Activated T-helper 17 cell treated with anti-CD3 and anti-CD28 coated beads, Interleukin-2, amount 50 U/mL, for 72 hours (primary cell): ENCODE results near the gene ARHGEF5. TPM values are rescaled to one million over a fixed set of nuclear protein-coding genes. Genes with fewer than 3 reads are reported as not detected.
"Not testable (repeated sequence)": the region's sequence is repeated elsewhere in the genome, so short reads cannot be mapped to it uniquely, and the experiment has no call there.

Source experiments
- ATAC-seq: fragments of 150-1000 bp; cut with Tn5 transposase; replicated peaks from 2 replicates; pipeline ENCODE4 v1.10.0; 2021; ENCODE audit warnings: mild to moderate bottlenecking, moderate library complexity
- H3K27ac Mint-ChIP-seq: one replicate; pipeline ENCODE4 v1.8.0; 2022; ENCODE audit warnings: mixed read lengths
- H3K27me3 Mint-ChIP-seq: one replicate; pipeline ENCODE4 v1.8.0; 2022; ENCODE audit warnings: mixed read lengths
- H3K36me3 Mint-ChIP-seq: one replicate; pipeline ENCODE4 v1.8.0; 2022; ENCODE audit warnings: low read depth, mild to moderate bottlenecking, mixed read lengths
- H3K4me1 Mint-ChIP-seq: one replicate; pipeline ENCODE4 v1.8.0; 2022; ENCODE audit warnings: mixed read lengths
- H3K4me3 Mint-ChIP-seq: one replicate; pipeline ENCODE4 v1.8.0; 2022; ENCODE audit warnings: mild to moderate bottlenecking, mixed read lengths
- H3K9me3 Mint-ChIP-seq: one replicate; pipeline ENCODE4 v1.8.0; 2022; ENCODE audit warnings: mixed read lengths
- total RNA-seq, 2 donors: library from RNA; stranded (reverse); gene quantifications; one replicate each; pipeline ENCODE4 v1.2.3, GENCODE V29; 2022

The ARHGEF5 gene
- total RNA-seq, 2 donors from 2014 or later: 8.2 to 17.6 TPM

DNA sequence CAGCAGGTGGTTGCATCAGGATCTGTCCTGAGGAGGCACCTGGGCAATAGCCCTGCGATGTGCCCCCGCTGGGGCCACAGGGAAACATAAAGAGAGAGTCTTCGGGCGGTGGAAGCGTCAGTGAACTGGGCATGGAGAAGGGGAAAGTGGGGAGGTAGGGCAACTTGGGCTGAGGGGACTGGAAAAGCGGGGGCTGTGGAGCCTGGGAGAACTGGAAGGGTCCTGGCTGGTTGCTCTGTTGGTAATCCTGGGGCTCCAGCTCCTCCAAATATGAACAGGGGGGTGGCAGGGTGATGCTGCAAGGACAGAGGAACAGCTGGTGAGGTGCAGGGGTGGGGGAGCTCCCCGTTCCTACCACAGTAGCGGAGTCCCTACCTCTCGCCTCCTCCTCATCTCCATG lies 43.1 kb downstream of the ARHGEF5 start:
- no peaks in the 10 kb centered on the region for H3K9me3 Mint-ChIP-seq
- H3K27me3 Mint-ChIP-seq: peaks cover 9% of the 10 kb centered on the region
- H3K27ac Mint-ChIP-seq: peak overlapping the region; percentile 41
- no peak overlapping the region for H3K4me3 Mint-ChIP-seq
- no peak for ATAC-seq
- H3K4me1 Mint-ChIP-seq: no peaks in the 10 kb centered on the region
- H3K36me3 Mint-ChIP-seq: no peaks in the 10 kb centered on the region

DNA sequence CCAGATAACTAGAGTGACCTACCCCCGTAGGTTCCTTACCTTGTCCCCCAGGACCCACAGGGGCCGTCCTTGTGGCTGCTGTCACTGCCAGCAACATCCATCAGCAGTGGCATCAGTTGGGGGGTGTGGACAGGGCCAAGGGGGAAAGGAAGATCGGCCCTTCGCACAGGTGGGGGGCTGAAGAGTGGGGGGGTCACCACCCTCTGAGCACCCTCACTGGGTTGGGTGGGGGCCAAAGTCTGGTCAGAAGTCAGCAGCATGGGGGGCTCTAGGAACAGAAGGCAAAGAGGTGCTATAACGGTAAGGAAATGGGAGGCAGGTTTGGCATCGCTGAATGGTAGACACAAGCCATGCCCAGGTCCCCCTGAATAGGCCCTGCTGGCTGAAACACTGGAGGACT lies 43.7 kb downstream of the ARHGEF5 start:
- no peak overlapping the region for H3K27ac Mint-ChIP-seq
- no peak for ATAC-seq
- no peaks in the 10 kb centered on the region for H3K4me1 Mint-ChIP-seq
- H3K9me3 Mint-ChIP-seq: no peaks in the 10 kb centered on the region
- no peak overlapping the region for H3K4me3 Mint-ChIP-seq
- H3K27me3 Mint-ChIP-seq: peaks cover 9% of the 10 kb centered on the region
- H3K36me3 Mint-ChIP-seq: no peaks in the 10 kb centered on the region

DNA sequence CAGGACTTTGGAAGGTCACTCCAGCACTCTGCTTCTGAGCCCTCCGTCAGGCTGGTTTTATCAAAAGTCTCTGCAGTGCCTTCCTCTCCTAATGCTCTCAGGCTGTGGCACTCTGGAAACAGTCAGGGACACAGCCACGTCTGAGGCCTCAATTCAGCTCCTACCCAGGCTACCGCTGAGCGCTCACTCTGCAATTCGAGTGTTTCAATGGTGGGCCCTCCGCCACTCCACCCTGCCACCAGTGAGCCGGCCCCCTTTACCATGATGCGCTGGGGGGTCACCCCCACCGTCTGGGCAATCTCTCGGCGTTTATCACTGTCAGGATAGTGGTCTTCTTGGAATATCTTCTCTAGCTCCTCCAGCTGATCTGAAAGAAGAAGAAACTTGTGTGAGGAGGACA lies 44.7 kb downstream of the ARHGEF5 start:
- Mint-ChIP-seq H3K9me3 (no peaks in the 10 kb centered on the region), H3K4me3 (no peak overlapping the region), H3K27ac (no peak overlapping the region), H3K36me3 (no peaks in the 10 kb centered on the region), H3K27me3 (peaks cover 9% of the 10 kb centered on the region), H3K4me1 (no peaks in the 10 kb centered on the region)
- no peak for ATAC-seq

DNA sequence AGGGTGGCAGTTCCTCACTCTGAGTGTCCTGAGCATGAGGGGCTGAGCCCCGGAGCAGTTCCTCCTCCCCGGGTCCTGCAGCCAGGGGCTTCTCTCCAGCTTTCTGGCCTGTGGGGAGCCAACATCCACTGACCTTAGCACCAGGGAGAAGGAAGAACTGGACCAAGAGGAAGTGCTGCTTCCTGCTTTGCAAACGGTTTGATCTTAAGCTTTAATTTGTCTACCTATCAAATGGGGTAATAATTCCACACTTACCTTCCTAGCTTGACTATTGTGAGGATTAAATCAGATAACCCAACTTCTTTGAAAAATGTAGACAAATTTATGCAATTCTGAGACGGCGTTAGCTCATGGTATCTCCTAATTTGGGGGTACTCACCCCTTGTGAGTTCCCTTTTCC lies 46.3 kb downstream of the ARHGEF5 start:
- Mint-ChIP-seq H3K4me3 (no peak overlapping the region), H3K36me3 (no peaks in the 10 kb centered on the region)
- no peak for ATAC-seq

DNA sequence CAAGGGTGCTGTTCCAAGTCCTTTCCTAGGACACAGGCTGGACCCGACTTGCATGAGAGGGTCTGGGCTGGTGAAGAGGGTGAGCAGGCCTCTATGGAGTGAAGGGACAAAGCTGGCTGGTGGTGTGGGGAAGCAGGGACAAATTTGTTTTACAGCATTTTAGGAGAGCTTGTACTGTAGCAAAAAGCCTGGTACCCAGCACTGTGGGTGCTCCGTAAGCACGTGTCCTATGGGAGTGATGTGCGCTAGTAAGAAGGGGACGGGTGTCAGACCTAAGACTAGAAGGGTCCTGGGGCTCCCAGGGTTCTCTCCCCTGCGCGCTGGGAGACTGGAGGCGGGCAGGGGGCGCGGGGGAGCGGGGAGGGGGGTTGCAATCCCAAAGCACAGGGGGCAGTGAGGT lies 47.9 kb downstream of the ARHGEF5 start:
- peaks cover 8% of the 10 kb centered on the region for H3K27me3 Mint-ChIP-seq
- H3K36me3 Mint-ChIP-seq: no peaks in the 10 kb centered on the region
- H3K4me1 Mint-ChIP-seq: no peaks in the 10 kb centered on the region
- no peak overlapping the region for H3K27ac Mint-ChIP-seq
- H3K4me3 Mint-ChIP-seq: no peak overlapping the region
- ATAC-seq: no peak
- H3K9me3 Mint-ChIP-seq: no peaks in the 10 kb centered on the region

More for the DNA sequence above, 46.3 kb downstream of the ARHGEF5 start:
- Mint-ChIP-seq H3K27ac (no peak overlapping the region), H3K27me3 (peaks cover 9% of the 10 kb centered on the region), H3K4me1 (no peaks in the 10 kb centered on the region), H3K9me3 (no peaks in the 10 kb centered on the region)

DNA sequence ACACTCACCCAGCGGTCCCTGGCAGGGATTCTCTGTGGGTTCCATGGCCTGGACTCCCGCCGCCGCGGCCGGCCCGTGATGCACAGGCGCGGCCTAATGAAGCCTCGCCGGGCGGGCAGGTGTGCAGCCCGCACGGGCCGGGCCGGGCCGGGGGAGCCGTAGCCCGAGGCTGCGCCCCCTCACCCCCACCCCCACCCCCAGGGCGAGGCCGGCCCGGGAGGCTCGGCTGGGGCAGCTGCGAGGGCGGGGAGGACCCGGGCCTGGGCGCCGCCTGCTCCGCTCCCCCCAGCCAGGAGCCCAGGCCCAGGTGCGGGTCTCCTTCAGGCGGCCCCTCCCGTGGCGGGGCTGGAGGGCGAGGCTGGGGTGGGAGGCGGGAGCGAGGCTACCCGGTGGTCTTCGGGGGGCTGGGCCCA lies 48.5 kb downstream of the ARHGEF5 start, which contains the start of gene NOBOX:
NOBOX (minus strand) TSS at position 45 of the 413 bp plus-strand sequence.
- ATAC-seq: no peak
- Mint-ChIP-seq H3K4me1 (no peaks in the 10 kb centered on the region), H3K27ac (no peak within 1 kb of the TSS)

DNA sequence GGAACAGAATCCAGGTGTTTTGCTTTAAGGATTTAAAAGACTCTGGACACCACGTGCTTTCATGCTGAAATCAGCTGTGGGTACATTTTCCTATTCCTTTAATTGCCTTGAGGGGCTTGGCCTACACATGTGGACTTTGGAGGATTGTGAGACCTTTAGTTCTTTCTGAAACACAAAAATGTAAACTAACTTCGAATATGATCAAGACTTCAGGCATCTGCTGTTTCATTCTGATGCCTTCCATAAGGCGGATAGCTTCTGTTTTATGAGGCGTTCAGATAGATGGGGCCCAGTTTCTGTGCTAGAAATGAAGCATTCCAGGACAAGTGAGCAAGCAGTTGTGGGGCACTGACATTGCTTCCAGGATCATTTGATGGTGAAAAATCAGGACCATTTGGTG lies 49.7 kb downstream of the ARHGEF5 start:
- peaks cover 9% of the 10 kb centered on the region for H3K27me3 Mint-ChIP-seq
- H3K4me3 Mint-ChIP-seq: no peak overlapping the region
- H3K36me3 Mint-ChIP-seq: no peaks in the 10 kb centered on the region
- H3K27ac Mint-ChIP-seq: no peak overlapping the region
- H3K4me1 Mint-ChIP-seq: no peaks in the 10 kb centered on the region
- H3K9me3 Mint-ChIP-seq: no peaks in the 10 kb centered on the region
- ATAC-seq: no peak

More for the DNA sequence above, 48.5 kb downstream of the ARHGEF5 start, which contains the start of gene NOBOX:
- H3K9me3 Mint-ChIP-seq: no peaks in the 10 kb centered on the region
- H3K4me3 Mint-ChIP-seq: no peak within 1 kb of the TSS
- H3K27me3 Mint-ChIP-seq: peaks cover 9% of the 10 kb centered on the region
- H3K36me3 Mint-ChIP-seq: no peaks in the 10 kb centered on the region

DNA sequence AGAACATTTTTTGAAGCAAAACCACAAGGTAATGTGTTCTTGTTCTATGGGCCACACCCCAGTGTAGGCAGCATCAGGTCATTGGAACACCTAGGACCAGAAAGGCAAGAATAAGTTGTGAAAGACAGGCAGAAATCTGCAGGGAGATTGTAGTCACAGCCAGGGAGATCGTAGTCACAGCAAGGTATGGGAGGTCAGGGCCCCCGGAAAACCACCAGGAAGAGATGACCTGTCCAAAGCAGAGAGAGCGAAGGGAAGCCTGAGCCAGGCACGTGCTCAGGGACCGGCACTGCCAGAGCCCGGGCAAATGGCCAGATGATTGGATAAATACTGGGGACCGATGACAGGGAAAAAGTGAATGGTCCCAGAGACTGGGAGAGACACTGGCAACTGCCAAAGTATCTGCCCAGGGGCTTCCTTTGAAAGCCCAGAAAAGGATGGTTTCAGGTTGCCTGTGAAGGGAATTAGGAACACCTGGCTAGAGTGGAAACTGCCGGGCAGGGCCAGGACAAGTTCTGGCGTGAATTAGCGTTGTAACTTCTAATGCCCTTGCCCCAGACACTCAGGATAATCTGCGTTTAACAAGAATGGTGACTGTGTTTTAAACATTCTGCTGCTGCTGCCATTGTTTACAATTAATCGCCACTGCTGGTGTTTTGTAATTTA lies 52.2 kb downstream of the ARHGEF5 start:
- no peak for ATAC-seq
- Mint-ChIP-seq H3K4me1 (no peaks in the 10 kb centered on the region), H3K27ac (no peak overlapping the region), H3K9me3 (no peaks in the 10 kb centered on the region), H3K4me3 (no peak overlapping the region), H3K36me3 (no peaks in the 10 kb centered on the region), H3K27me3 (peaks cover 8% of the 10 kb centered on the region)

DNA sequence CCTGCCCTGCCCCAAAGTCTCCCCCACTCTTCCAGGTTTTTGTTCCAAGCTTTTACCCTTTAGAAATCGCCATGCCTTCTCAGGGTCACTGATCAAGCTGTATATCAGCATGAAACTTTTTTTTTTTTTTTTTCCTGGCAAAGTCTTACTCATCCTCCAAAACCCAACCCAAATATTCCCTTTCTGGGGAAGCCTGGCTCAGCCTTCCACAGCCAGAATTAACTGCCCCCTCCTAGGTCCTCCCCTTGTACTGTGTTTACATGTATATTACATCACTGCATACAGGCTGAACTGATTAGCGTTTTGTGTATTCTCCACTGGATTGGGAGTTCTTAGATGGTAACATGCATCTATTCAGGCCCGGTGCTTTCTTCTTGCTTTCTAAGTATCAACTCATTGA lies 52.9 kb downstream of the ARHGEF5 start:
- no peaks in the 10 kb centered on the region for H3K9me3 Mint-ChIP-seq
- no peaks in the 10 kb centered on the region for H3K4me1 Mint-ChIP-seq
- peaks cover 8% of the 10 kb centered on the region for H3K27me3 Mint-ChIP-seq
- H3K36me3 Mint-ChIP-seq: no peaks in the 10 kb centered on the region
- H3K27ac Mint-ChIP-seq: no peak overlapping the region
- no peak for ATAC-seq
- no peak overlapping the region for H3K4me3 Mint-ChIP-seq

DNA sequence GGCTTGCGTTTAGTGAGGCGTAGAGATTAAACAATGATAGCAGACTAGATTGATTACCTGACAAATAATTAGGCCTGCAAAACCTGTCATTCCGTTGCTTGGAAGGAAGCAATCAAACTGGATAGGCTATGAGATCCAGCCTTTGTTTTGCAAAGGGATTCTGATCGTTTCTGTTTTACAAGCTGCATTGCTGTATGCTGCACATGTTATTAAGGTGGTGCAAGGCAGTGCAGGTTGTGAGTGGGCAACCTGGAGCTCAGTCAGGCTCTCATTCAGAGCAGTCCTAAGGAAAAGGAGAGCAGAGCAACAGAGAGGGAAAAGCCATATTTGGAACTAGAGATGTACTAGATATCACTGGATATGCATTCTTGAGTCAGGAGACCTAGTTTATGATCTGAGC lies 55.2 kb downstream of the ARHGEF5 start:
- Mint-ChIP-seq H3K36me3 (no peaks in the 10 kb centered on the region), H3K4me1 (no peaks in the 10 kb centered on the region), H3K9me3 (no peaks in the 10 kb centered on the region), H3K27ac (no peak overlapping the region), H3K27me3 (peaks cover 17% of the 10 kb centered on the region), H3K4me3 (no peak overlapping the region)
- ATAC-seq: no peak

DNA sequence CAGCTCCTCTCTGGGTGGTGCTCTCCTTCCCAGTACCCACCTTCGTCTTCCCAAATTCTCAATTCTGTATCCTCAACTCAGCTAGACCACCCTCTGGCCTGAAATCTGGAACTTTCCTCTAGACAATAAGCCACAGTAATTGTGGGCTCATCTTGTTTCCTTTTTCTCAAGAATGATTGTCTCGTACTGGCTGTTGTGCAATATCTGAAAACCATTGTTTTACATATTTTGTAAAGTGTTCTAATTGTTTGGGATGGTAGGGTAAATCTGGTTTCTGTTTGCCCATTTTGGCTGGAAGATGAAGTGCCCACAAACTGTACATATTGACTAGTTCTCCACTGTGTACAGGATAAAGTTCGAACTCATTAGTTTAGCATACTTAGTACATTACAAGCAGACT lies 59.6 kb downstream of the ARHGEF5 start:
- H3K4me1 Mint-ChIP-seq: no peaks in the 10 kb centered on the region
- no peak overlapping the region for H3K4me3 Mint-ChIP-seq
- H3K27me3 Mint-ChIP-seq: peaks cover 19% of the 10 kb centered on the region
- no peak overlapping the region for H3K27ac Mint-ChIP-seq
- no peak for ATAC-seq
- H3K36me3 Mint-ChIP-seq: no peaks in the 10 kb centered on the region
- no peaks in the 10 kb centered on the region for H3K9me3 Mint-ChIP-seq

DNA sequence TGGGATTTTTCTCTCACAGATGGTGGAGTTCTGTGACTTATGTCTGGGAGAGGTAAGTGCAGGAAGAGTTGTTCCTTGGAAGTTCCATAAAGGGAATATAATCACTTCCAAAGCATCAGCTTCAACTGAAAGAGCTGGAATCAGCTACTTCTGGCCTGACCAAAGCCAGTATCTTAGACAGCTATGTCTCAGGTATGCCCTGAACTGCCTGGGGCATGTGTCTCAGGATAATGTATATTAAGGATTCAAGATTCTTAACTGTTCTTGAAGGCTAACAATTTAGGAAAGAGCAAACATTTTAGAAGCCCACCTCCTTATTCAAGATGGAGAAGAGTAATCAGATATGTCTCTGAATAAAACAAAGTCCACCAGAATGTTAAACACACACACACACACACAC lies 60.7 kb downstream of the ARHGEF5 start:
- ATAC-seq: no peak
- Mint-ChIP-seq H3K4me1 (no peaks in the 10 kb centered on the region), H3K27me3 (peaks cover 15% of the 10 kb centered on the region), H3K27ac (no peak overlapping the region), H3K4me3 (no peak overlapping the region), H3K9me3 (no peaks in the 10 kb centered on the region), H3K36me3 (no peaks in the 10 kb centered on the region)

DNA sequence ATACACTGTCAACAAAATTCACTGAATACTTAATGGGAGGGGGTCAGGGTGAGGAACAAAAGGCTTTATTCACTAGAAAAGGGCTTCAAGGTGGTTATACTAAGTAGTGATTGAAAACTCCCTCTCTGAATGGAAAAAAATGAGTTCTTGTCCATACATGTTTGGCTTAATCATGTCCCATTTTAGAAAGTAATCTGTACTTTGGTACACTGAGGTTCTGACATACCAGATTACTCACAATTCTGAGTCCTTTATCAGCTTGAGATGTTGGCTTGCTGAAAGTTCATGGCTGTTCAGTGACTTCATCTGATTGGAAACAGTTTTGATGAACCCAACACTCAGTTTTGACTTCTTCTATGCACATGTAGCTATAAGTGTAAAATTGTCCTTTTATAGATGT lies 61.1 kb downstream of the ARHGEF5 start:
- H3K4me3 Mint-ChIP-seq: no peak overlapping the region
- peaks cover 14% of the 10 kb centered on the region for H3K27me3 Mint-ChIP-seq
- no peaks in the 10 kb centered on the region for H3K9me3 Mint-ChIP-seq
- H3K4me1 Mint-ChIP-seq: no peaks in the 10 kb centered on the region
- no peak for ATAC-seq
- H3K27ac Mint-ChIP-seq: no peak overlapping the region
- H3K36me3 Mint-ChIP-seq: no peaks in the 10 kb centered on the region

DNA sequence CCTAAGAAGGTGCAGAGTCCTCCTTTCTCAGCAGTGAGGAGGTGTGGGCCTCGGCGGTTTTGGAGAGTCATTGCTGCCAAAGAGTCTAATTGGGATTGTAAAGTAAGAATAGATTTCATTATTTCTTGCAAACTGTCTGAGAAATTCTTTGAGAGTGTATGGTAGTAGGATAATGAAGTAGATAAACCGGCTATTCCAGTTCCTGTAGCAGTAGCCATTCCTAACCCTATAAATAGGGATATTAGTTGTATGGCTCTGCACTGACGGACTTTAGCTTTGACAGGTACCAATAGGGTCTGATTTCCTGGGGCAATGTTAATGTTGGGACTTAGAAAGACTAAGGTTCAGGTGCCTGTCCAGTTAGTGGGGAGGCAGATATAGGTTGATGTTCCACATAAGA lies 63.7 kb downstream of the ARHGEF5 start:
- H3K9me3 Mint-ChIP-seq, H3K4me3 Mint-ChIP-seq, ATAC-seq, H3K36me3 Mint-ChIP-seq, H3K27ac Mint-ChIP-seq, H3K4me1 Mint-ChIP-seq: not testable (repeated sequence)
- peaks cover 14% of the 10 kb centered on the region for H3K27me3 Mint-ChIP-seq

DNA sequence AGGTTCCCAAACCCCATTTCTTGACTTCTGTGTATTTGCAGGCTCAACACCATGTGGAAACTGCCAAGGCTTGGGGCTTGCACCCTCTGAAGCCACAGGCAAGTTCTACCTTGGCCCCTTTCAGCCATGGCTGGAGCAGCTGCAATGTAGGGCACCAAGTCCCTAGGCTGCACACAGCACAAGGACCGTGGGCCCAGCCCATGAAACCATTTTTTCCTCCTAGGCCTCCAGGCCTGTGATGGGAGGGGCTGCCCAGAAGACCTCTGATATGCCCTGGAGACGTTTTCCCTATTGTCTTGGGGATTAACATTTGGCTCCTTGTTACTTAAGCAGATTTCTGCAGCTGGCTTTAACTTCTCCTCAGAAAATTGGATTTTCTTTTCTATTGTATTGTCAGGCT lies 72.3 kb downstream of the ARHGEF5 start:
- H3K27me3 Mint-ChIP-seq, H3K36me3 Mint-ChIP-seq, ATAC-seq, H3K27ac Mint-ChIP-seq, H3K4me1 Mint-ChIP-seq, H3K4me3 Mint-ChIP-seq: not testable (repeated sequence)
- peaks cover 17% of the 10 kb centered on the region for H3K9me3 Mint-ChIP-seq

DNA sequence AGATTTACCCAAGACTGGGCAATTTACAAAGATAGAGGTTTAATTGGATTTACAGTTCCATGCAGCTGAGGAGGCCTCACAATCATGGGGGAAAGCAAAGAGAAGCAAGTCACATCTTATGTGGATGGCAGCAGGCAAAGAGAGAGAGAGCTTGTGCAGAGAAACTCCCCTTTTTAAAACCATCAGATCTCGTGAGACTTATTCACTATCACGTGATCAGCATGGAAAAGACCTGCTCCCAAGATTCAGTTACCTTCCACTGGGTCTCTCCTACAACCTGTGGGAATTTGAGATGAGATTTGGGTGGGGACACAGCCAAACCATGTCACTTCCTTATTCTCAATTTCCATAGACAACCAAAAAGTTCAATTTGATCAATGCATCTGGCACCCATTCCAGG lies 73.2 kb downstream of the ARHGEF5 start:
- ATAC-seq: no peak
- no peak overlapping the region for H3K27ac Mint-ChIP-seq
- peaks cover 17% of the 10 kb centered on the region for H3K9me3 Mint-ChIP-seq
- no peaks in the 10 kb centered on the region for H3K4me1 Mint-ChIP-seq
- peaks cover 3% of the 10 kb centered on the region for H3K27me3 Mint-ChIP-seq
- no peak overlapping the region for H3K4me3 Mint-ChIP-seq
- no peaks in the 10 kb centered on the region for H3K36me3 Mint-ChIP-seq
